ENCODE measurements around the gene TNFAIP8L1.

GRCh38 chr19:4671185-4671851, 32.0 kb downstream of the TNFAIP8L1 start:
- TF ChIP-seq POLR2A (IDR thresholded peaks at IDR 0.05): no peak
- no peak for TF ChIP-seq CTCF (IDR thresholded peaks at IDR 0.05 in 8 of 11, conservative IDR thresholded peaks at IDR 0.05 in 3 of 11)
- TF ChIP-seq POLR2AphosphoS5 (IDR thresholded peaks at IDR 0.05): no peak

Measured in spleen (tissue), 7 donors.